ENCODE measurements around the gene ANO9. TPM values are rescaled to one million over a fixed set of nuclear protein-coding genes. Genes with fewer than 3 reads are reported as not detected.

Gene ANO9
- total and polyA plus RNA-seq, 2 experiments from 2014 or later, result 9.0 to 10.2 TPM

DNA sequence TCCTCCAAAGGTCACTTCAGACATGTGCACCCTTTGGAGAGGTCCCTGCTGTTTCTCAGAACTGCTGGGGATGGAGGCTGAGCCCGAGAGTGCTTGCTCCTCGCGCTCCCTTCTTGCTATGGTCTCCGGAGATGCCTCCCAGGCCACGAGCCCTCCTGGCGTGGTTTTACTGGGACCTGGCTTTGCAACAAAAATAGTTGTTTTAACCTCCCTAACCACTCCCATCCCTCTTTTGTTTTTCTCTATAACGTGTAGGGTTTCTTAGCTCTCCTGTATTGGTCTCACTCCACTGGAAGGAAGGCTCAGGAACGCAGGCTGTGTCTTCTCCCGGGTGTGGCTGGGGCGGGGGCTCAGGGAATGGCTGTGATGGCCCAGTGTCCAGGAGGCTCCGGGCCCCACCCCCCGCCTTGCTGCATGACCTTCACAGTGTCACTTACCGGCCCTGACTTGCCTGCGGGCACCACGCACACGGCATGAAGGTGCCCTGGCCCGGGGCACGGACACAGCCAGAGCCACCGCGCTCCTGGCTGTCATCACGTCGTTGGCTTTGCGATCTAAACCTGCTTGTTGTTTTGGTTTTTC lies 13.8 kb upstream of the ANO9 start:
- Mint-ChIP-seq H3K9me3 (no peaks in the 10 kb centered on the region; the same call in 2 of the 3 replicates), H3K4me1 (peaks cover 39% of the 10 kb centered on the region), H3K27ac (no peak overlapping the region; the same call in 1 of the 2 replicates), H3K4me3 (no peak overlapping the region), H3K36me3 (ENCODE audit: low read depth) (peaks cover 41% of the 10 kb centered on the region), H3K27me3 (ENCODE audit: insufficient read depth, low read depth, poor library complexity) (peaks cover 7% of the 10 kb centered on the region)
- Histone ChIP-seq H3K9me2 (ENCODE audit: insufficient read depth) (no peaks in the 10 kb centered on the region), H2AFZ (no peak overlapping the region), H3F3A (replicated peaks; ENCODE audit: low read depth) (peaks cover 11% of the 10 kb centered on the region), H4K20me1 (replicated peaks; ENCODE audit: insufficient read depth) (peaks cover 36% of the 10 kb centered on the region), H3K4me3 (no peak overlapping the region), H3K79me2 (replicated peaks; ENCODE audit: insufficient read depth) (peaks cover 91% of the 10 kb centered on the region), H3K4me1 (ENCODE audit: insufficient read depth) (peaks cover 23% of the 10 kb centered on the region), H3K4me2 (peak overlapping the region; percentile 64; the same call in 1 of the 2 replicates), H3K36me3 (ENCODE audit: insufficient read depth) (no peaks in the 10 kb centered on the region; the same call in 1 of the 2 replicates), H3K27me3 (ENCODE audit: insufficient read depth) (no peaks in the 10 kb centered on the region), H3K27ac (ENCODE audit: low read depth) (peak overlapping the region; percentile 32; the same call in 1 of the 2 replicates)
- DNase-seq (ENCODE audit: low spot score), result no peak
- TF ChIP-seq NANOG (IDR thresholded peaks at IDR 0.05; ENCODE audit: borderline replicate concordance) (no peak), STAT1 (IDR thresholded peaks at IDR 0.05; ENCODE audit: unreplicated experiment) (no peak), CREB1 (CRISPR knock-in tag; IDR thresholded peaks at IDR 0.05; ENCODE audit: low read depth) (no peak), EZH2phosphoT487 (IDR thresholded peaks at IDR 0.05; ENCODE audit: unreplicated experiment) (no peak), ZNF114 (CRISPR knock-in tag; IDR thresholded peaks at IDR 0.05) (no peak)
- peak; percentile 10 for ATAC-seq

DNA sequence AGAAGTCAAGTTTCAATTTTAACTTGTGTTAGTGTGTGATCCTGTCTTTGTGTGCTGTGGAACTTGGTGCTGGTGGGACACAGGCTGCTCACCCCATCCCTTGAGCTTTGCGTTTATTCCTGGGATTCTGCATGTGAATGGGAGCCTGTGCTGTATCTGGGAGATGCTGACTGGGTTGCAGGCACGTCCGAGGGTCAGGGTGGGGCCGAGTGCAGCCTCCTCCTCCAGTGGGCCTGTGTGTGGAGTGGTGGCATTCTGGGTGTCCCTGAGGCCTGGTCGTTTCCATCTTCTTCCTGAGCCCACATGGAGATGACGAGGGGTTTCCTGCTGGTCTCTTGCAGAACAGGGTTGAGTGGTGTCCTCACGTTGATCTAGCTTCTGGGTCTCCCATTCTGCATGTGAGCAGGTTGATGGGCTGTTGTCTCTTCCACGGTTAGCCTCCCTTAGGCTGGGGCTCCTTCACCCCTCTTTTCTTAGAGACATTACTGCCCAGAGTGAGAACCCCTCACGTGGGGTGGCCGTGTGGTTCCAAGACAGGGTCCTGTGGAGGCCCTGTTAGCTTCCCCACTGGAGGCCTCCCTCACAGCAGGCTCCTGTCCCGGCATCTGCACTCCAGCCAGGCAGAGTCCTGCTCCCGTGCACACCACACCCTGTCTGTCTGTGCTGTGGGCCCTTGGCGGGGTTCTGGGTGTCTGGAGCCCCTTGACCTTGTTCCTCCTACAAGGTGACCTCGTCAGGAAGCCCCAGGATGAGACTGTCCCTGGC lies 13.2 kb upstream of the ANO9 start:
- Mint-ChIP-seq H3K27me3 (ENCODE audit: insufficient read depth, low read depth, poor library complexity) (peaks cover 8% of the 10 kb centered on the region), H3K36me3 (ENCODE audit: low read depth) (peaks cover 37% of the 10 kb centered on the region), H3K27ac (peak overlapping the region; percentile 40; the same call in 1 of the 2 replicates), H3K4me1 (peaks cover 39% of the 10 kb centered on the region), H3K4me3 (no peak overlapping the region), H3K9me3 (no peaks in the 10 kb centered on the region; the same call in 2 of the 3 replicates)
- ATAC-seq (no peak), DNase-seq (ENCODE audit: low spot score) (no peak)
- no peaks in the 10 kb centered on the region for H3K27me3 ChIP-seq (ENCODE audit: insufficient read depth)
- H3F3A ChIP-seq (replicated peaks; ENCODE audit: low read depth), result peaks cover 11% of the 10 kb centered on the region
- no peaks in the 10 kb centered on the region; the same call in 1 of the 2 replicates for H3K36me3 ChIP-seq (ENCODE audit: insufficient read depth)
- TF ChIP-seq EZH2phosphoT487 (IDR thresholded peaks at IDR 0.05; ENCODE audit: unreplicated experiment) (no peak), EZH2 (IDR thresholded peaks at IDR 0.05; ENCODE audit: low read depth, unreplicated experiment) (no peak), POLR2AphosphoS5 (IDR thresholded peaks at IDR 0.05; ENCODE audit: low read depth) (no peak), STAT1 (IDR thresholded peaks at IDR 0.05; ENCODE audit: unreplicated experiment) (no peak), JUNB (IDR thresholded peaks at IDR 0.05; ENCODE audit: unreplicated experiment) (no peak)
- TF ChIP-seq, protein P1, sequence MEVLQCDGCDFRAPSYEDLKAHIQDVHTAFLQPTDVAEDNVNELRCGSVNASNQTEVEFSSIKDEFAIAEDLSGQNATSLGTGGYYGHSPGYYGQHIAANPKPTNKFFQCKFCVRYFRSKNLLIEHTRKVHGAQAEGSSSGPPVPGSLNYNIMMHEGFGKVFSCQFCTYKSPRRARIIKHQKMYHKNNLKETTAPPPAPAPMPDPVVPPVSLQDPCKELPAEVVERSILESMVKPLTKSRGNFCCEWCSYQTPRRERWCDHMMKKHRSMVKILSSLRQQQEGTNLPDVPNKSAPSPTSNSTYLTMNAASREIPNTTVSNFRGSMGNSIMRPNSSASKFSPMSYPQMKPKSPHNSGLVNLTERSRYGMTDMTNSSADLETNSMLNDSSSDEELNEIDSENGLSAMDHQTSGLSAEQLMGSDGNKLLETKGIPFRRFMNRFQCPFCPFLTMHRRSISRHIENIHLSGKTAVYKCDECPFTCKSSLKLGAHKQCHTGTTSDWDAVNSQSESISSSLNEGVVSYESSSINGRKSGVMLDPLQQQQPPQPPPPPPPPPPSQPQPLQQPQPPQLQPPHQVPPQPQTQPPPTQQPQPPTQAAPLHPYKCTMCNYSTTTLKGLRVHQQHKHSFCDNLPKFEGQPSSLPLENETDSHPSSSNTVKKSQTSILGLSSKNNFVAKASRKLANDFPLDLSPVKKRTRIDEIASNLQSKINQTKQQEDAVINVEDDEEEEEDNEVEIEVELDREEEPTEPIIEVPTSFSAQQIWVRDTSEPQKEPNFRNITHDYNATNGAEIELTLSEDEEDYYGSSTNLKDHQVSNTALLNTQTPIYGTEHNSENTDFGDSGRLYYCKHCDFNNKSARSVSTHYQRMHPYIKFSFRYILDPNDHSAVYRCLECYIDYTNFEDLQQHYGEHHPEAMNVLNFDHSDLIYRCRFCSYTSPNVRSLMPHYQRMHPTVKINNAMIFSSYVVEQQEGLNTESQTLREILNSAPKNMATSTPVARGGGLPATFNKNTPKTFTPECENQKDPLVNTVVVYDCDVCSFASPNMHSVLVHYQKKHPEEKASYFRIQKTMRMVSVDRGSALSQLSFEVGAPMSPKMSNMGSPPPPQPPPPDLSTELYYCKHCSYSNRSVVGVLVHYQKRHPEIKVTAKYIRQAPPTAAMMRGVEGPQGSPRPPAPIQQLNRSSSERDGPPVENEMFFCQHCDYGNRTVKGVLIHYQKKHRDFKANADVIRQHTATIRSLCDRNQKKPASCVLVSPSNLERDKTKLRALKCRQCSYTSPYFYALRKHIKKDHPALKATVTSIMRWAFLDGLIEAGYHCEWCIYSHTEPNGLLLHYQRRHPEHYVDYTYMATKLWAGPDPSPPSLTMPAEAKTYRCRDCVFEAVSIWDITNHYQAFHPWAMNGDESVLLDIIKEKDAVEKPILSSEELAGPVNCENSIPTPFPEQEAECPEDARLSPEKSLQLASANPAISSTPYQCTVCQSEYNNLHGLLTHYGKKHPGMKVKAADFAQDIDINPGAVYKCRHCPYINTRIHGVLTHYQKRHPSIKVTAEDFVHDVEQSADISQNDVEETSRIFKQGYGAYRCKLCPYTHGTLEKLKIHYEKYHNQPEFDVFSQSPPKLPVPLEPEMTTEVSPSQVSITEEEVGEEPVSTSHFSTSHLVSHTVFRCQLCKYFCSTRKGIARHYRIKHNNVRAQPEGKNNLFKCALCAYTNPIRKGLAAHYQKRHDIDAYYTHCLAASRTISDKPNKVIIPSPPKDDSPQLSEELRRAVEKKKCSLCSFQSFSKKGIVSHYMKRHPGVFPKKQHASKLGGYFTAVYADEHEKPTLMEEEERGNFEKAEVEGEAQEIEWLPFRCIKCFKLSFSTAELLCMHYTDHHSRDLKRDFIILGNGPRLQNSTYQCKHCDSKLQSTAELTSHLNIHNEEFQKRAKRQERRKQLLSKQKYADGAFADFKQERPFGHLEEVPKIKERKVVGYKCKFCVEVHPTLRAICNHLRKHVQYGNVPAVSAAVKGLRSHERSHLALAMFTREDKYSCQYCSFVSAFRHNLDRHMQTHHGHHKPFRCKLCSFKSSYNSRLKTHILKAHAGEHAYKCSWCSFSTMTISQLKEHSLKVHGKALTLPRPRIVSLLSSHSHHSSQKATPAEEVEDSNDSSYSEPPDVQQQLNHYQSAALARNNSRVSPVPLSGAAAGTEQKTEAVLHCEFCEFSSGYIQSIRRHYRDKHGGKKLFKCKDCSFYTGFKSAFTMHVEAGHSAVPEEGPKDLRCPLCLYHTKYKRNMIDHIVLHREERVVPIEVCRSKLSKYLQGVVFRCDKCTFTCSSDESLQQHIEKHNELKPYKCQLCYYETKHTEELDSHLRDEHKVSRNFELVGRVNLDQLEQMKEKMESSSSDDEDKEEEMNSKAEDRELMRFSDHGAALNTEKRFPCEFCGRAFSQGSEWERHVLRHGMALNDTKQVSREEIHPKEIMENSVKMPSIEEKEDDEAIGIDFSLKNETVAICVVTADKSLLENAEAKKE (CRISPR knock-in tag; IDR thresholded peaks at IDR 0.05), result no peak
- TF ChIP-seq, protein P2, sequence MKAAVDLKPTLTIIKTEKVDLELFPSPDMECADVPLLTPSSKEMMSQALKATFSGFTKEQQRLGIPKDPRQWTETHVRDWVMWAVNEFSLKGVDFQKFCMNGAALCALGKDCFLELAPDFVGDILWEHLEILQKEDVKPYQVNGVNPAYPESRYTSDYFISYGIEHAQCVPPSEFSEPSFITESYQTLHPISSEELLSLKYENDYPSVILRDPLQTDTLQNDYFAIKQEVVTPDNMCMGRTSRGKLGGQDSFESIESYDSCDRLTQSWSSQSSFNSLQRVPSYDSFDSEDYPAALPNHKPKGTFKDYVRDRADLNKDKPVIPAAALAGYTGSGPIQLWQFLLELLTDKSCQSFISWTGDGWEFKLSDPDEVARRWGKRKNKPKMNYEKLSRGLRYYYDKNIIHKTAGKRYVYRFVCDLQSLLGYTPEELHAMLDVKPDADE (IDR thresholded peaks at IDR 0.05), result no peak
- peak overlapping the region; percentile 32; the same call in 1 of the 2 replicates for H3K27ac ChIP-seq (ENCODE audit: low read depth)
- no peaks in the 10 kb centered on the region for H3K9me2 ChIP-seq (ENCODE audit: insufficient read depth)
- H3K4me2 ChIP-seq, result no peak overlapping the region
- peaks cover 33% of the 10 kb centered on the region for H4K20me1 ChIP-seq (replicated peaks; ENCODE audit: insufficient read depth)
- no peak overlapping the region for H2AFZ ChIP-seq
- H3K4me1 ChIP-seq (ENCODE audit: insufficient read depth), result peaks cover 23% of the 10 kb centered on the region
- peaks cover 84% of the 10 kb centered on the region for H3K79me2 ChIP-seq (replicated peaks; ENCODE audit: insufficient read depth)
- H3K4me3 ChIP-seq, result no peak overlapping the region
